Karpas-422 (cell line): ENCODE results near the gene LRRC4B. TPM values are rescaled to one million over a fixed set of nuclear protein-coding genes. Genes with fewer than 3 reads are reported as not detected.

Experiments used
- DNase-seq: peaks from one replicate; pipeline ENCODE4 v3.0.0-alpha.2; 2015
- H2AFZ ChIP-seq: fragments of 200-600 bp; sonication (generic); 2 replicates; pipeline ENCODE4 v1.6.1; 2014; ENCODE audit warnings: antibody characterized with exemption, low read length, mixed read lengths
- H3K27ac ChIP-seq: fragments of 200-600 bp; sonication (generic); 2 replicates; pipeline ENCODE4 v1.5.1; 2014; ENCODE audit warnings: mild to moderate bottlenecking, low read length, moderate library complexity
- H3K27me3 ChIP-seq: fragments of 200-600 bp; sonication (generic); 2 replicates; pipeline ENCODE4 v1.6.1; 2014; ENCODE audit warnings: low read length, mixed read lengths
- H3K36me3 ChIP-seq: fragments of 200-600 bp; sonication (generic); 2 replicates; pipeline ENCODE4 v1.6.1; 2014; ENCODE audit warnings: low read length, mixed read lengths; ENCODE audit not compliant: insufficient read depth
- H3K4me1 ChIP-seq: fragments of 200-600 bp; sonication (generic); 2 replicates; pipeline ENCODE4 v1.6.1; 2014; ENCODE audit warnings: mild to moderate bottlenecking, low read length, mixed read lengths
- H3K4me2 ChIP-seq: fragments of 200-600 bp; sonication (generic); 2 replicates; pipeline ENCODE4 v1.6.1; 2014; ENCODE audit warnings: low read length, low read depth, mild to moderate bottlenecking; ENCODE audit not compliant: poor library complexity, severe bottlenecking
- H3K4me3 ChIP-seq: fragments of 200-600 bp; sonication (generic); 2 replicates; pipeline ENCODE4 v1.5.1; 2014; ENCODE audit warnings: mild to moderate bottlenecking, antibody characterized with exemption, low read length, mixed read lengths
- H3K79me2 ChIP-seq: fragments of 200-600 bp; sonication (generic); 2 replicates; pipeline ENCODE4 v1.6.1; 2014; ENCODE audit warnings: mild to moderate bottlenecking, low read length, mixed read lengths
- H3K9ac ChIP-seq: fragments of 200-600 bp; sonication (generic); 2 replicates; pipeline ENCODE4 v1.6.0; 2014; ENCODE audit warnings: low read length
- H3K9me2 ChIP-seq: fragments of 200-600 bp; sonication (generic), shearing (Covaris generic); replicated peaks from 2 replicates; pipeline ENCODE4 v1.6.0; 2014; ENCODE audit warnings: mild to moderate bottlenecking, low read length, moderate library complexity; ENCODE audit not compliant: insufficient read depth
- H3K9me3 ChIP-seq: fragments of 300-700, 200-600 bp; sonication (generic); 2 replicates; pipeline ENCODE4 v1.6.1; 2014; ENCODE audit warnings: low read length, mixed read lengths
- H4K20me1 ChIP-seq: fragments of 200-600 bp; sonication (generic); 2 replicates; pipeline ENCODE4 v1.6.1; 2014; ENCODE audit warnings: mild to moderate bottlenecking, antibody characterized with exemption, low read length, low read depth; ENCODE audit not compliant: insufficient read depth
- total RNA-seq: library from RNA; depleted of rRNA; stranded (reverse); fragments of >200 nt; shearing (Covaris generic); gene quantifications from 2 replicates; pipeline ENCODE4 v1.2.3, GENCODE V29; 2014; ENCODE audit warnings: low replicate concordance

Gene LRRC4B
- total RNA-seq, 1 experiment from 2014 or later, result not detected

GRCh38 chr19:50557009-50557613 is 11.1 kb downstream of the LRRC4B start:
- peaks cover 8% of the 10 kb centered on the region; the same call in 1 of the 2 replicates for H4K20me1 ChIP-seq
- no peak for DNase-seq
- H3K27ac ChIP-seq, result no peak overlapping the region
- H3K79me2 ChIP-seq, result no peaks in the 10 kb centered on the region
- no peak overlapping the region for H2AFZ ChIP-seq
- no peak overlapping the region for H3K4me2 ChIP-seq
- peaks cover 9% of the 10 kb centered on the region for H3K4me1 ChIP-seq
- H3K9me2 ChIP-seq, result no peaks in the 10 kb centered on the region
- no peaks in the 10 kb centered on the region for H3K9me3 ChIP-seq
- H3K4me3 ChIP-seq, result no peak overlapping the region
- H3K27me3 ChIP-seq, result no peaks in the 10 kb centered on the region
- no peaks in the 10 kb centered on the region for H3K36me3 ChIP-seq
- no peak overlapping the region for H3K9ac ChIP-seq

- H3K27ac ChIP-seq, result no peak overlapping the region
- H3K27me3 ChIP-seq, result no peaks in the 10 kb centered on the region
Measured at GRCh38 chr19:50556282-50557008, 11.8 kb downstream of the LRRC4B start.

GRCh38 chr19:50555450-50556281 is 12.6 kb downstream of the LRRC4B start:
- H3K4me1 ChIP-seq, result peaks cover 9% of the 10 kb centered on the region
- no peaks in the 10 kb centered on the region for H3K9me2 ChIP-seq
- H3K27ac ChIP-seq, result no peak overlapping the region
- H3K79me2 ChIP-seq, result no peaks in the 10 kb centered on the region
- no peak overlapping the region for H2AFZ ChIP-seq
- H3K4me3 ChIP-seq, result no peak overlapping the region
- no peaks in the 10 kb centered on the region for H3K27me3 ChIP-seq
- 0 out of 2 replicates have a peak overlapping the region, but pooled peaks have one; percentile 53 for H3K9ac ChIP-seq
- peaks cover 12% of the 10 kb centered on the region; the same call in 1 of the 2 replicates for H4K20me1 ChIP-seq
- DNase-seq, result no peak
- H3K36me3 ChIP-seq, result no peaks in the 10 kb centered on the region
- no peaks in the 10 kb centered on the region for H3K9me3 ChIP-seq
- peak overlapping the region; percentile 63 for H3K4me2 ChIP-seq

More at GRCh38 chr19:50556282-50557008, 11.8 kb downstream of the LRRC4B start:
- Histone ChIP-seq H3K9ac (peak overlapping the region; percentile 53), H3K9me2 (no peaks in the 10 kb centered on the region), H4K20me1 (peaks cover 12% of the 10 kb centered on the region; the same call in 1 of the 2 replicates), H3K4me3 (peak overlapping the region; percentile 49; the same call in 1 of the 2 replicates), H3K4me2 (peak overlapping the region; percentile 63), H3K4me1 (peaks cover 9% of the 10 kb centered on the region), H3K79me2 (no peaks in the 10 kb centered on the region), H2AFZ (peak overlapping the region; percentile 87; the same call in 1 of the 2 replicates), H3K36me3 (no peaks in the 10 kb centered on the region), H3K9me3 (no peaks in the 10 kb centered on the region)
- DNase-seq, result peak; percentile 95

- peaks cover 12% of the 10 kb centered on the region; the same call in 1 of the 2 replicates for H4K20me1 ChIP-seq
- no peaks in the 10 kb centered on the region for H3K27me3 ChIP-seq
- H3K4me1 ChIP-seq, result peaks cover 9% of the 10 kb centered on the region
- H3K4me2 ChIP-seq, result no peak overlapping the region
- H3K4me3 ChIP-seq, result no peak overlapping the region
- DNase-seq, result no peak
- H2AFZ ChIP-seq, result no peak overlapping the region
- no peak overlapping the region for H3K27ac ChIP-seq
- no peaks in the 10 kb centered on the region for H3K9me3 ChIP-seq
- H3K9me2 ChIP-seq, result no peaks in the 10 kb centered on the region
- no peaks in the 10 kb centered on the region for H3K36me3 ChIP-seq
- H3K79me2 ChIP-seq, result no peaks in the 10 kb centered on the region
- no peak overlapping the region for H3K9ac ChIP-seq
Measured at GRCh38 chr19:50555033-50555432, 13.2 kb downstream of the LRRC4B start.

- Histone ChIP-seq H3K9me2 (no peaks in the 10 kb centered on the region), H3K4me2 (no peak overlapping the region), H3K4me3 (no peak overlapping the region), H2AFZ (no peak overlapping the region), H3K36me3 (no peaks in the 10 kb centered on the region), H3K9ac (no peak overlapping the region), H3K79me2 (no peaks in the 10 kb centered on the region), H4K20me1 (peaks cover 12% of the 10 kb centered on the region; the same call in 1 of the 2 replicates), H3K27me3 (no peaks in the 10 kb centered on the region), H3K4me1 (peaks cover 9% of the 10 kb centered on the region), H3K27ac (no peak overlapping the region), H3K9me3 (no peaks in the 10 kb centered on the region)
- no peak for DNase-seq
Measured at GRCh38 chr19:50554212-50554611, 14.0 kb downstream of the LRRC4B start.

- Histone ChIP-seq H2AFZ (no peak overlapping the region), H3K9ac (no peak overlapping the region), H3K9me3 (no peaks in the 10 kb centered on the region), H3K79me2 (no peaks in the 10 kb centered on the region), H3K27ac (no peak overlapping the region), H3K4me3 (no peak overlapping the region), H4K20me1 (peaks cover 12% of the 10 kb centered on the region; the same call in 1 of the 2 replicates), H3K4me2 (no peak overlapping the region), H3K9me2 (no peaks in the 10 kb centered on the region), H3K27me3 (no peaks in the 10 kb centered on the region), H3K36me3 (no peaks in the 10 kb centered on the region), H3K4me1 (peaks cover 9% of the 10 kb centered on the region)
- DNase-seq, result no peak
Measured at GRCh38 chr19:50553134-50553703, 15.0 kb downstream of the LRRC4B start.

- H2AFZ ChIP-seq, result no peak overlapping the region
- no peak overlapping the region for H3K4me3 ChIP-seq
- H3K36me3 ChIP-seq, result no peaks in the 10 kb centered on the region
- no peaks in the 10 kb centered on the region for H3K27me3 ChIP-seq
- no peak overlapping the region for H3K4me2 ChIP-seq
- H3K9ac ChIP-seq, result no peak overlapping the region
- no peak overlapping the region for H3K27ac ChIP-seq
- H3K9me3 ChIP-seq, result no peaks in the 10 kb centered on the region
- H4K20me1 ChIP-seq, result peaks cover 12% of the 10 kb centered on the region; the same call in 1 of the 2 replicates
- H3K9me2 ChIP-seq, result no peaks in the 10 kb centered on the region
- H3K4me1 ChIP-seq, result peaks cover 9% of the 10 kb centered on the region
- H3K79me2 ChIP-seq, result no peaks in the 10 kb centered on the region
- DNase-seq, result no peak
Measured at GRCh38 chr19:50552540-50552939, 15.7 kb downstream of the LRRC4B start.
